ENCODE results near the gene ANKRD23.

GRCh38 chr2:96859681-96860064, 15.9 kb upstream of the ANKRD23 start:
- no peak for TF ChIP-seq GATA3 (IDR thresholded peaks at IDR 0.05; ENCODE audit: low read depth, low read length)
- no peak for TF ChIP-seq GATA2 (IDR thresholded peaks at IDR 0.05; ENCODE audit: low read depth, low read length)
